ENCODE results near the gene HIVEP1.

HIVEP1 gene

GRCh38 chr6:12034349-12034748, 22.2 kb downstream of the HIVEP1 start:
- Mint-ChIP-seq H3K27ac (no peak overlapping the region), H3K36me3 (ENCODE audit: low read depth) (peaks cover 73% of the 10 kb centered on the region), H3K27me3 (ENCODE audit: low read depth, poor library complexity) (no peaks in the 10 kb centered on the region), H3K4me3 (no peak overlapping the region), H3K4me1 (peaks cover 19% of the 10 kb centered on the region), H3K9me3 (peaks cover 39% of the 10 kb centered on the region)
- TF ChIP-seq CTCF (IDR thresholded peaks at IDR 0.05) = no peak
- no peak for DNase-seq

GRCh38 chr6:12034837-12035236, 22.7 kb downstream of the HIVEP1 start:
- H3K27me3 Mint-ChIP-seq (ENCODE audit: low read depth, poor library complexity) = no peaks in the 10 kb centered on the region
- peaks cover 39% of the 10 kb centered on the region for H3K9me3 Mint-ChIP-seq
- H3K4me1 Mint-ChIP-seq = peaks cover 21% of the 10 kb centered on the region
- no peak overlapping the region for H3K27ac Mint-ChIP-seq
- no peak overlapping the region for H3K4me3 Mint-ChIP-seq
- H3K36me3 Mint-ChIP-seq (ENCODE audit: low read depth) = peaks cover 73% of the 10 kb centered on the region
- TF ChIP-seq CTCF (IDR thresholded peaks at IDR 0.05) = no peak
- no peak for DNase-seq

GRCh38 chr6:12036766-12037165, 24.7 kb downstream of the HIVEP1 start:
- Mint-ChIP-seq H3K36me3 (ENCODE audit: low read depth) (peaks cover 73% of the 10 kb centered on the region), H3K9me3 (peaks cover 34% of the 10 kb centered on the region), H3K27me3 (ENCODE audit: low read depth, poor library complexity) (no peaks in the 10 kb centered on the region), H3K4me1 (peaks cover 21% of the 10 kb centered on the region), H3K27ac (no peak overlapping the region), H3K4me3 (no peak overlapping the region)
- TF ChIP-seq CTCF (IDR thresholded peaks at IDR 0.05) = no peak
- DNase-seq = no peak

- H3K27ac Mint-ChIP-seq = no peak overlapping the region
- no peak for DNase-seq
- H3K4me1 Mint-ChIP-seq = peaks cover 21% of the 10 kb centered on the region
- no peak for TF ChIP-seq CTCF (IDR thresholded peaks at IDR 0.05)
- H3K36me3 Mint-ChIP-seq (ENCODE audit: low read depth) = peaks cover 70% of the 10 kb centered on the region
- no peak overlapping the region for H3K4me3 Mint-ChIP-seq
- H3K27me3 Mint-ChIP-seq (ENCODE audit: low read depth, poor library complexity) = no peaks in the 10 kb centered on the region
- H3K9me3 Mint-ChIP-seq = peaks cover 34% of the 10 kb centered on the region
Measured at GRCh38 chr6:12037798-12038197, 25.7 kb downstream of the HIVEP1 start.

GRCh38 chr6:12039540-12040459, 27.7 kb downstream of the HIVEP1 start:
- Mint-ChIP-seq H3K4me3 (no peak overlapping the region), H3K4me1 (peaks cover 14% of the 10 kb centered on the region), H3K36me3 (ENCODE audit: low read depth) (peaks cover 70% of the 10 kb centered on the region), H3K9me3 (peaks cover 34% of the 10 kb centered on the region), H3K27me3 (ENCODE audit: low read depth, poor library complexity) (no peaks in the 10 kb centered on the region), H3K27ac (no peak overlapping the region)
- no peak for DNase-seq
- no peak for TF ChIP-seq CTCF (IDR thresholded peaks at IDR 0.05)

- Mint-ChIP-seq H3K27ac (peak overlapping the region; percentile 29), H3K36me3 (ENCODE audit: low read depth) (peaks cover 29% of the 10 kb centered on the region), H3K9me3 (no peaks in the 10 kb centered on the region), H3K4me1 (peaks cover 31% of the 10 kb centered on the region), H3K27me3 (ENCODE audit: low read depth, poor library complexity) (no peaks in the 10 kb centered on the region), H3K4me3 (no peak overlapping the region)
- TF ChIP-seq CTCF (IDR thresholded peaks at IDR 0.05) = no peak
- DNase-seq = no peak
Measured at GRCh38 chr6:12047304-12047703, 35.2 kb downstream of the HIVEP1 start.
